Fibroblast of lung (primary cell): Measurements from ENCODE around the gene SYP. TPM values are rescaled to one million over a fixed set of nuclear protein-coding genes. Genes with fewer than 3 reads are reported as not detected.

Source experiments
- DNase-seq, 2 donors: peaks; one replicate each; pipeline versions ENCODE4 v3.0.0 to v3.0.0-alpha.2; 2010; ENCODE audit warnings: low read depth in 2 of 2
- H2AFZ ChIP-seq: 2 replicates; pipeline ENCODE4 v1.5.1; 2012; ENCODE audit warnings: low read length, control low read depth, inconsistent platforms
- H3K27ac ChIP-seq: 2 replicates; pipeline ENCODE4 v1.5.1; 2011; ENCODE audit warnings: low read length, control low read depth; ENCODE audit not compliant: insufficient read depth
- H3K27me3 ChIP-seq: 2 replicates; pipeline ENCODE4 v1.5.1; 2011; ENCODE audit warnings: mild to moderate bottlenecking, low read length; ENCODE audit not compliant: control insufficient read depth, insufficient read depth
- H3K36me3 ChIP-seq: 2 replicates; pipeline ENCODE4 v1.5.1; 2011; ENCODE audit warnings: low read length; ENCODE audit not compliant: control insufficient read depth, insufficient read depth
- H3K4me1 ChIP-seq: 2 replicates; pipeline ENCODE4 v1.5.1; 2011; ENCODE audit warnings: low read length; ENCODE audit not compliant: control insufficient read depth, insufficient read depth; ENCODE audit errors: extremely low read depth
- H3K4me2 ChIP-seq: 2 replicates; pipeline ENCODE4 v1.5.1; 2011; ENCODE audit warnings: low read length, control low read depth; ENCODE audit not compliant: insufficient read depth; ENCODE audit errors: extremely low read depth
- H3K4me3 ChIP-seq, 4 experiments: fragments of 200-600 bp in 1 of 4; sonication (generic) in 1 of 4; replicated peaks in 1 of 4; 2 replicates each; pipeline ENCODE4 v1.5.1; 2011 to 2016; ENCODE audit warnings: low read length in 4 of 4, low read depth in 3 of 4, mild to moderate bottlenecking in 3 of 4, control low read depth in 2 of 4, inconsistent platforms in 1 of 4, mixed read lengths in 1 of 4; ENCODE audit not compliant: insufficient read depth in 1 of 4; ENCODE audit errors: control extremely low read depth in 1 of 4
- H3K79me2 ChIP-seq: 2 replicates; pipeline ENCODE4 v1.5.1; 2012; ENCODE audit warnings: mild to moderate bottlenecking, low read length, inconsistent platforms; ENCODE audit not compliant: control insufficient read depth, insufficient read depth
- H3K9ac ChIP-seq: 2 replicates; pipeline ENCODE4 v1.5.1; 2011; ENCODE audit warnings: mild to moderate bottlenecking, low read length, control low read depth; ENCODE audit not compliant: insufficient read depth
- H3K9me3 ChIP-seq: 2 replicates; pipeline ENCODE4 v1.5.1; 2012; ENCODE audit warnings: low read depth, low read length; ENCODE audit not compliant: control insufficient read depth, insufficient read depth
- H4K20me1 ChIP-seq: 2 replicates; pipeline ENCODE4 v1.5.1; 2011; ENCODE audit warnings: low read length; ENCODE audit not compliant: control insufficient read depth, insufficient read depth; ENCODE audit errors: extremely low read depth
- EZH2 ChIP-seq: IDR thresholded peaks from 2 replicates; pipeline ENCODE4 v1.5.1; 2012; ENCODE audit warnings: low read length, control low read depth, mild to moderate bottlenecking; ENCODE audit errors: missing control alignments
- polyA plus RNA-seq, 2 donors: library from polyadenylated mRNA; depleted of rRNA in 1 of 2; stranded (reverse) in 1 of 2; unstranded in 1 of 2; fragments of >200 nt; gene quantifications; 2 replicates each; pipeline ENCODE4 v1.2.1, GENCODE V29; 2011 to 2012; ENCODE audit warnings: missing spikeins in 1 of 2
- total RNA-seq: library from RNA; depleted of rRNA; stranded (reverse); fragments of >200 nt; gene quantifications from 2 replicates; pipeline ENCODE4 v1.2.1, GENCODE V29; 2014
- TF ChIP-seq, protein P1 (sequence below), 2 donors: IDR thresholded peaks in 1 of 2; conservative IDR thresholded peaks in 1 of 2; 1 replicate in 1 of 2; 2 replicates in 1 of 2; pipeline ENCODE4 v1.5.1; 2011 to 2012; ENCODE audit warnings: low read length in 2 of 2, control low read depth in 1 of 2, inconsistent platforms in 1 of 2, low read depth in 1 of 2, mild to moderate bottlenecking in 1 of 2

The SYP gene
- total and polyA plus RNA-seq, 2 donors (not counting 1 experiment from before 2014, with no cell fraction given): 0.08 to 0.17 TPM

DNA sequence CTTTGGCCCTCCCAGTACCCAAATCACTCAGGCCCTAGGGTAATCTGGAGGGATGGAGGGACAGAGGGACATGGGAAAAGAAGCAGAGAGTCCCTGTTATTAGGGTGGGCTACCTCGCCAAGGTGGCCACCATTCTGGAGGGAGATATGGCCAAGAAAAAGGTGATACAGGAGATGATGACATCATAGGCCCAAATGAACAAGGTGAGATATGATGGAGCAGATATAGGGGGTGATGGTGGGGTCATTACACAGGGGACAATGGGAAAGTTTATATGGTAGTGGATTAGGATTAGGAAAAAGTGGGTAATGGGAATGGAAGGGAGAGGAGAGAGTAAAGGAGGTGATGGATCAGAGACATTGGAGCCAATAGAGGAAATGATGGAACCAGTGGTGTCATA, 12.9 kb upstream of the SYP start:
- no peaks in the 10 kb centered on the region for H3K79me2 ChIP-seq
- no peak for TF ChIP-seq EZH2
- TF ChIP-seq, protein P1, sequence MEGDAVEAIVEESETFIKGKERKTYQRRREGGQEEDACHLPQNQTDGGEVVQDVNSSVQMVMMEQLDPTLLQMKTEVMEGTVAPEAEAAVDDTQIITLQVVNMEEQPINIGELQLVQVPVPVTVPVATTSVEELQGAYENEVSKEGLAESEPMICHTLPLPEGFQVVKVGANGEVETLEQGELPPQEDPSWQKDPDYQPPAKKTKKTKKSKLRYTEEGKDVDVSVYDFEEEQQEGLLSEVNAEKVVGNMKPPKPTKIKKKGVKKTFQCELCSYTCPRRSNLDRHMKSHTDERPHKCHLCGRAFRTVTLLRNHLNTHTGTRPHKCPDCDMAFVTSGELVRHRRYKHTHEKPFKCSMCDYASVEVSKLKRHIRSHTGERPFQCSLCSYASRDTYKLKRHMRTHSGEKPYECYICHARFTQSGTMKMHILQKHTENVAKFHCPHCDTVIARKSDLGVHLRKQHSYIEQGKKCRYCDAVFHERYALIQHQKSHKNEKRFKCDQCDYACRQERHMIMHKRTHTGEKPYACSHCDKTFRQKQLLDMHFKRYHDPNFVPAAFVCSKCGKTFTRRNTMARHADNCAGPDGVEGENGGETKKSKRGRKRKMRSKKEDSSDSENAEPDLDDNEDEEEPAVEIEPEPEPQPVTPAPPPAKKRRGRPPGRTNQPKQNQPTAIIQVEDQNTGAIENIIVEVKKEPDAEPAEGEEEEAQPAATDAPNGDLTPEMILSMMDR (conservative IDR thresholded peaks at IDR 0.05 in 1 of 2, IDR thresholded peaks at IDR 0.05 in 1 of 2; ENCODE audit: low read depth in 1 of 2, low read length in 2 of 2): no peak
- H3K36me3 ChIP-seq: no peaks in the 10 kb centered on the region
- H3K4me2 ChIP-seq: no peak overlapping the region
- no peak for DNase-seq
- no peak overlapping the region for H3K9ac ChIP-seq
- no peak overlapping the region for H2AFZ ChIP-seq
- no peak overlapping the region for H3K27ac ChIP-seq
- no peaks in the 10 kb centered on the region for H3K27me3 ChIP-seq
- no peaks in the 10 kb centered on the region for H4K20me1 ChIP-seq
- no peaks in the 10 kb centered on the region for H3K9me3 ChIP-seq
- no peaks in the 10 kb centered on the region for H3K4me1 ChIP-seq
- no peak overlapping the region for H3K4me3 ChIP-seq

DNA sequence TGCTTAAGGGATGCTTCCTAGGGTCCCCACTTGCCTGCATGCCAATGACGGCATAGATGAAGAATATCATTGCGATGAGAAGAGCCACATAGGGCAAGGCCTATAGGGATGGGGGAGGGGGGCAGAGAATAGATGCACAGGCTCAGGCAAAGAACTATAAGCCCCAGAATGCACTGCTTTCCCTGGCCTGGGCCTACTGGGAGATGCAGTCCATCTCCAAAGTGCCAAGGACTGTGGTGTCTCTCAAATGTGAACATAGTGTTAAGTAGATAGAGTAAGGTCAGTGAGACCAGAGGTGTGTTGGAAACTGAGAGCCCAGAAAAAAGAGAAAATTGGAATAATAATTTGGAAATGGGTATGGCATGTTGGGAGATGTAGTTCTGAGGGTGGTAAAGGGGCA, 12.2 kb upstream of the SYP start:
- Histone ChIP-seq H3K4me3 (no peak overlapping the region), H3K27me3 (no peaks in the 10 kb centered on the region), H3K9ac (no peak overlapping the region), H2AFZ (no peak overlapping the region), H3K36me3 (no peaks in the 10 kb centered on the region), H3K4me1 (no peaks in the 10 kb centered on the region), H3K9me3 (no peaks in the 10 kb centered on the region), H3K27ac (no peak overlapping the region), H3K79me2 (no peaks in the 10 kb centered on the region), H3K4me2 (no peak overlapping the region), H4K20me1 (no peaks in the 10 kb centered on the region)
- DNase-seq: no peak
- TF ChIP-seq, protein P1 (conservative IDR thresholded peaks at IDR 0.05 in 1 of 2, IDR thresholded peaks at IDR 0.05 in 1 of 2; ENCODE audit: low read depth in 1 of 2, low read length in 2 of 2): no peak
- TF ChIP-seq EZH2: no peak

- H3K4me2 ChIP-seq: no peak overlapping the region
- H3K9me3 ChIP-seq: no peaks in the 10 kb centered on the region
- no peak overlapping the region for H3K4me3 ChIP-seq
- no peak overlapping the region for H3K9ac ChIP-seq
- DNase-seq: no peak
- no peaks in the 10 kb centered on the region for H3K27me3 ChIP-seq
- no peaks in the 10 kb centered on the region for H4K20me1 ChIP-seq
- H2AFZ ChIP-seq: no peak overlapping the region
- H3K27ac ChIP-seq: no peak overlapping the region
- TF ChIP-seq EZH2: no peak
- TF ChIP-seq, protein P1 (conservative IDR thresholded peaks at IDR 0.05 in 1 of 2, IDR thresholded peaks at IDR 0.05 in 1 of 2; ENCODE audit: low read depth in 1 of 2, low read length in 2 of 2): no peak
- H3K4me1 ChIP-seq: no peaks in the 10 kb centered on the region
- no peaks in the 10 kb centered on the region for H3K79me2 ChIP-seq
- H3K36me3 ChIP-seq: no peaks in the 10 kb centered on the region
Measured at GRCh38 chrX:49211074-49211473, 11.1 kb upstream of the SYP start.
